Testis (tissue), 3 donors: ENCODE results near the gene ATF5. TPM values are rescaled to one million over a fixed set of nuclear protein-coding genes. Genes with fewer than 3 reads are reported as not detected.
A peak's percentile ranks its signal among the peaks of the same experiment; 100 is the strongest.

Experiments used
- DNase-seq: peaks from one replicate; pipeline ENCODE4 v3.0.0-alpha.2; 2019
- H3K27ac ChIP-seq, 2 donors: fragments of 200-600 bp; sonication (generic); one replicate each; pipeline ENCODE4 v1.5.1; 2019
- H3K27me3 ChIP-seq: fragments of 200-600 bp; sonication (generic); one replicate; pipeline ENCODE4 v1.5.1; 2019
- H3K36me3 ChIP-seq: fragments of 200-600 bp; sonication (generic); one replicate; pipeline ENCODE4 v1.5.1; 2017; ENCODE audit warnings: low read depth; ENCODE audit errors: missing control alignments
- H3K4me1 ChIP-seq: fragments of 200-600 bp; sonication (generic); one replicate; pipeline ENCODE4 v1.5.1; 2019
- H3K4me3 ChIP-seq, 2 donors: fragments of 200-600 bp; sonication (generic); one replicate each; pipeline ENCODE4 v1.5.1; 2017 to 2019
- H3K9me3 ChIP-seq: fragments of 200-600 bp; sonication (generic); one replicate; pipeline ENCODE4 v1.5.1; 2017
- POLR2A ChIP-seq: fragments of 450-650 bp; IDR thresholded peaks from one replicate; pipeline ENCODE4 v1.6.1; 2017; ENCODE audit warnings: antibody characterized with exemption, mild to moderate bottlenecking, moderate library complexity
- WGBS, 2 donors: methylation state at CpG; one replicate each; pipeline ENCODE4 v1.1.5; 2018; 5-methylcytosine and 5-hydroxymethylcytosine counted together
- intact Hi-C: fragments of 100-400 bp; cut with DNase I; formaldehyde crosslinking; loops from one replicate; pipeline ENCODE4 v1.15.1; 2023; ENCODE audit warnings: low total_unique reads
- polyA plus RNA-seq: library from polyadenylated mRNA; stranded (reverse); fragments of 350-450 nt; fragmentation: Illumina TruSeq; extraction: RNeasy Lipid Tissue Mini Kit (QIAGEN cat#74804); gene quantifications from one replicate; pipeline ENCODE4 v1.2.3, GENCODE V29; 2014; ENCODE audit warnings: low read depth, low replicate concordance; ENCODE audit not compliant: insufficient read depth
- total RNA-seq, 2 donors: library from RNA; depleted of rRNA; stranded (reverse); fragments of >200 nt; gene quantifications; one replicate each; pipeline ENCODE4 v1.2.3, GENCODE V29; 2016
- TF ChIP-seq, protein P1 (sequence below), 3 experiments: fragments of 450-650 bp in 2 of 3; fragments of 200-600 bp in 1 of 3; sonication (generic) in 1 of 3; IDR thresholded peaks; one replicate each; pipeline ENCODE4 v1.5.1; 2016 to 2019; ENCODE audit warnings: antibody characterized with exemption in 3 of 3, mild to moderate bottlenecking in 2 of 3, moderate library complexity in 1 of 3

Gene ATF5
- total and polyA plus RNA-seq, 3 donors from 2014 or later = 31.3 to 64.5 (median 38.5) TPM

DNA sequence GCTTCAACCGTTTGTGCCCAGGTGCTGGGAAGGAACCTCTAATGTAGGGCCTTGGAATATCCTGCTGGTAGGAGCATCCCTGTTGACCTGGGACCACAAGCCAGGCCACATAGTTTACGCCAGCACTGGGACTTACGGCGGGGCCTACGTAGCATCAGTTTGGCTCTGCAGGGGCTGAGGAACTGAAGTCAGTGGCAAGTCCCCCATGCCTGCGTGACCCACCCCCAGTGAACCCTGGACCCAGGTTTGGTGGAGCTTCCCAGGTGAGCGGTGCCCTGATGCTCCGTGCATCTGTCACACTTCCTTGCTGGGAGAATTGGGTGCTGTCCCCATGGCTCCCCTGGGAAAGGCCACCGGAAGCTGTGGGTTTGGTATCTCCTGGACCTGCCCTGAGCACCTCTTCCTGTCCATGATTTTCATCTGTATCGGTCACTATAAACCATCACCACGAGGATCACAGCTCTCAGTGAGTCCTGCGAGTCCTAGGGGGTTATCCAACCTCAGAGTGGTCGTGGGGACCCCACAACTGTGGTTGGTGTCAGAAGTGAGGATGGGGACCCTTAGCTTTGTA lies 22.0 kb downstream of the ATF5 start:
- peaks cover 35% of the 10 kb centered on the region for H3K4me1 ChIP-seq
- WGBS, 2 donors = 76 to 82% methylated on average over 9 to 13 of the region's 13 CpGs
- no peak for DNase-seq

DNA sequence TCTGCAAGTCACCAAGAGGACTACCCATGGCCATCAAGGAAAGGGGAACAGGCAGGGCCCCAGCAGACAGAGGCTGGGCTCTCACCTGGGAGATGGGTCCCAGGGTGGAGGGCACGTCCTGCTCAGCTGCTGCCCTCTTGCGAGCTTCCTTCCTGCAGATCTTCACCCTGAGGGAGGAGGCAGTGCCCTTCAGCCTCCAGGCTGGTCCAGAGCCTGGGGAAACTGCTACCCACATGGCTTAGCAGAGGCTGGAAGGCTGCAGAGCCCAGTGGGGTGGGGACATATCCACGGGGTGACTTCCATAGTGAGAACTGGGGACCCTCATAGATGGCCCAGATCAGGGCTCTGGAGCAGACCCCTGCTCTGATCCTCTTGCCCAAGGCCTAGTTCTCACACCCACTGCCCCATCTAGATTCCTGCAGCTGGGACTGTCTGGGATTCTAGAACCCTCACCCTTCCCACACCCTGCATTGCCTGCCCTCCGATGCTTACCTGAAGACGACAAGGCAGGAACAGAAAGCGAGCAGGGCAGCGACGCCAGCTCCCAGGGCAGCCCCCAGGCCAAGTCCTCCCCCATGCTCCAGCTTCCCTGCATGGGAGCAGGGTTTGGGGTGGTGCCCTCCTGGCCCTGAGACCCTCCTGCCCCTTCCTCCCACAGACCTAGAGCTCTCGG lies 22.9 kb downstream of the ATF5 start:
- Histone ChIP-seq H3K4me1 (peaks cover 35% of the 10 kb centered on the region), H3K27me3 (no peaks in the 10 kb centered on the region), H3K36me3 (no peaks in the 10 kb centered on the region), H3K27ac (no peak overlapping the region), H3K4me3 (no peak overlapping the region), H3K9me3 (no peaks in the 10 kb centered on the region)
- no peak for DNase-seq
- no peak for TF ChIP-seq POLR2A
- TF ChIP-seq, protein P1, sequence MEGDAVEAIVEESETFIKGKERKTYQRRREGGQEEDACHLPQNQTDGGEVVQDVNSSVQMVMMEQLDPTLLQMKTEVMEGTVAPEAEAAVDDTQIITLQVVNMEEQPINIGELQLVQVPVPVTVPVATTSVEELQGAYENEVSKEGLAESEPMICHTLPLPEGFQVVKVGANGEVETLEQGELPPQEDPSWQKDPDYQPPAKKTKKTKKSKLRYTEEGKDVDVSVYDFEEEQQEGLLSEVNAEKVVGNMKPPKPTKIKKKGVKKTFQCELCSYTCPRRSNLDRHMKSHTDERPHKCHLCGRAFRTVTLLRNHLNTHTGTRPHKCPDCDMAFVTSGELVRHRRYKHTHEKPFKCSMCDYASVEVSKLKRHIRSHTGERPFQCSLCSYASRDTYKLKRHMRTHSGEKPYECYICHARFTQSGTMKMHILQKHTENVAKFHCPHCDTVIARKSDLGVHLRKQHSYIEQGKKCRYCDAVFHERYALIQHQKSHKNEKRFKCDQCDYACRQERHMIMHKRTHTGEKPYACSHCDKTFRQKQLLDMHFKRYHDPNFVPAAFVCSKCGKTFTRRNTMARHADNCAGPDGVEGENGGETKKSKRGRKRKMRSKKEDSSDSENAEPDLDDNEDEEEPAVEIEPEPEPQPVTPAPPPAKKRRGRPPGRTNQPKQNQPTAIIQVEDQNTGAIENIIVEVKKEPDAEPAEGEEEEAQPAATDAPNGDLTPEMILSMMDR (IDR thresholded peaks at IDR 0.05) = no peak
- 53 to 56% methylated on average over 8 to 9 of the region's 9 CpGs for WGBS, 2 donors
- intact Hi-C loops = no loop called here

More for the DNA sequence above, 22.0 kb downstream of the ATF5 start:
- intact Hi-C loops = no loop called here
- TF ChIP-seq, protein P1 (IDR thresholded peaks at IDR 0.05) = no peak
- no peak for TF ChIP-seq POLR2A
- Histone ChIP-seq H3K36me3 (no peaks in the 10 kb centered on the region), H3K4me3 (no peak overlapping the region), H3K27me3 (no peaks in the 10 kb centered on the region), H3K9me3 (no peaks in the 10 kb centered on the region), H3K27ac (no peak overlapping the region)

DNA sequence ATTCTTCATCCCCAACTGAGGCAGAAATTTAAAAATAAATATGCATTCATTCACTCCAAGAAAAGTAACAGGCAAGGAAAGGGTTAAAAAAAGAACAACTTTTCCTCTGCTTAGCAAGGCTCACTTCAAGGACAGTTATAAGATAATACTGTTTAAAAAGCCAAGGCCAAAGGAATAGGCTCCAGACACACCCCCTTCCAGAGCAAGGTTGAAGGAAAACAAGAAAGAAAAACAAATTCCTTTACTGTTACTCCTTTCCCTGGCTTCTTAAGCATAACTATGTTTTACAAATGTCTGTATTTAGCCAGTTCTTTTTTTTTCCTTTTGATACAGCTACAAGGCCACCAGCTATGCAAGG lies 23.5 kb downstream of the ATF5 start:
- intact Hi-C loops = no loop called here
- TF ChIP-seq POLR2A = no peak
- TF ChIP-seq, protein P1 (IDR thresholded peaks at IDR 0.05) = no peak
- no peaks in the 10 kb centered on the region for H3K36me3 ChIP-seq
- no peaks in the 10 kb centered on the region for H3K27me3 ChIP-seq
- H3K4me3 ChIP-seq = no peak overlapping the region
- H3K27ac ChIP-seq = no peak overlapping the region
- no peaks in the 10 kb centered on the region for H3K9me3 ChIP-seq
- H3K4me1 ChIP-seq = peaks cover 35% of the 10 kb centered on the region
- no peak for DNase-seq

DNA sequence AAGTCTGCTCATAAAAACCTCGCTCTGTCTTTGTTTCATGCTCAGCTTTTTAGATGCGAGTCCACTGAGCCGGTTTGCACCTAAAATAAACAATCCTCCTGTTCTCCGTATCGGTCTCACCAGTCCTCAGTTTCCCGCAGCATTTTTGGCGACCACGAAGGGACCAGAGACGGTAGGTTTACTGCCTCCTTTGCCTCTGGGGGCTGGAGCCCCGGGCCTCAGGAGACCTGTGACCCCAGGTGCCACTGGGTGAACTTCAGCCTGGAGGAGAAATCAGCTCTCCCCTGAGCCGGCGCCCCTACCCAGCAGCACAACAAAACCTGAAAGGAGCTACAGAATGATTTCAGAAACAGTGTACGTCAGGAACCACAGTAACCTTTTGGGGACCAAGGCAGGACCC lies 23.9 kb downstream of the ATF5 start:
- intact Hi-C loops = no loop called here
- TF ChIP-seq, protein P1 (IDR thresholded peaks at IDR 0.05) = no peak
- TF ChIP-seq POLR2A = no peak
- H3K4me1 ChIP-seq = peaks cover 35% of the 10 kb centered on the region
- no peaks in the 10 kb centered on the region for H3K36me3 ChIP-seq
- no peak for DNase-seq
- no peak overlapping the region for H3K4me3 ChIP-seq
- H3K27me3 ChIP-seq = no peaks in the 10 kb centered on the region
- no peaks in the 10 kb centered on the region for H3K9me3 ChIP-seq
- H3K27ac ChIP-seq = peak overlapping the region in 1 of 2 donors; percentile 60
- 39 to 69% methylated on average over 13 of the region's 13 CpGs for WGBS, 2 donors

DNA sequence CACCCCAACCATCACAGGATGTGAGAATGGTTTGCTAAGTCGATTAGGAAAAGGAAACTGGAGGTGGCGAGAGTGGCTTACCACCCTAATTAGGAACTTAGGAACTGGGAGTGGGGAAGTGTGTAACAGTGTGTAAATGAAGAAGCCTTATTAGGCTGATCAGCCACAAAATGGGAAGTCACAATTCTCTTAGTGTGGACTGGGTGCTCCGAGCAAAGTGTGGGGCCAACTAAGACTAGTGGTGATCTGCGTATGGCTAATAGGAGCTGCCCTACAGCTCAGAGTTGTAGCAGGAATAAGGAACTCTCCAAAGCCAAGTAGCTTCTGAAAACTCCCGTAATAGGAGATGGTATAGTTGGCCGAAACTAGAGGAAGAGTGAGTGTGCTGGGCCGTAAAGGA lies 24.4 kb downstream of the ATF5 start:
- intact Hi-C loops = no loop called here
- Histone ChIP-seq H3K27ac (peak overlapping the region in 1 of 2 donors; percentile 60), H3K4me3 (no peak overlapping the region), H3K27me3 (no peaks in the 10 kb centered on the region), H3K9me3 (no peaks in the 10 kb centered on the region), H3K4me1 (peaks cover 35% of the 10 kb centered on the region), H3K36me3 (no peaks in the 10 kb centered on the region)
- WGBS, 2 donors = 38 to 56% methylated on average over 7 of the region's 7 CpGs
- DNase-seq = no peak
- TF ChIP-seq, protein P1 (IDR thresholded peaks at IDR 0.05) = no peak
- TF ChIP-seq POLR2A = no peak
